SU-DHL-6 (cell line): ENCODE measurements around the gene KCTD1.

ENCODE experiments used
- H2AFZ ChIP-seq: fragments of 200-600 bp; sonication (generic); 2 replicates; pipeline ENCODE4 v1.6.1; 2014; ENCODE audit warnings: low read depth, mild to moderate bottlenecking, moderate library complexity, mixed read lengths, antibody characterized with exemption, low read length; ENCODE audit not compliant: severe bottlenecking
- H3F3A ChIP-seq: fragments of 200-600 bp; shearing (Covaris generic); 2 replicates; pipeline ENCODE4 v1.6.0; 2016; ENCODE audit warnings: antibody characterized with exemption, mild to moderate bottlenecking; ENCODE audit not compliant: insufficient read depth
- H3K27ac ChIP-seq: fragments of 200-600 bp; sonication (generic); 2 replicates; pipeline ENCODE4 v1.5.1; 2016; ENCODE audit warnings: low read depth, mild to moderate bottlenecking, low read length, moderate library complexity, mixed read lengths
- H3K27me3 ChIP-seq: fragments of 200-600 bp; sonication (generic), shearing (Covaris generic); 2 replicates; pipeline ENCODE4 v1.6.0; 2014; ENCODE audit warnings: mild to moderate bottlenecking, low read length
- H3K36me3 ChIP-seq: fragments of 200-600 bp; sonication (generic); 2 replicates; pipeline ENCODE4 v1.6.1; 2014; ENCODE audit warnings: mild to moderate bottlenecking, low read length, mixed read lengths
- H3K4me2 ChIP-seq: fragments of 300-600, 200-600 bp; shearing (Covaris generic), sonication (generic); 2 replicates; pipeline ENCODE4 v1.6.0; 2014; ENCODE audit warnings: low read length, low read depth, mild to moderate bottlenecking; ENCODE audit not compliant: poor library complexity, severe bottlenecking
- H3K4me3 ChIP-seq: fragments of 200-600 bp; sonication (generic); 2 replicates; pipeline ENCODE4 v1.5.1; 2014; ENCODE audit warnings: antibody characterized with exemption, low read length, mild to moderate bottlenecking, mixed read lengths; ENCODE audit not compliant: insufficient read depth, poor library complexity, severe bottlenecking
- H3K79me2 ChIP-seq: fragments of 200-600 bp; sonication (generic); 2 replicates; pipeline ENCODE4 v1.6.1; 2014; ENCODE audit warnings: mild to moderate bottlenecking, low read length, moderate library complexity; ENCODE audit not compliant: insufficient read depth
- H3K9ac ChIP-seq: fragments of 200-600 bp; sonication (generic); 2 replicates; pipeline ENCODE4 v1.7.0; 2014; ENCODE audit warnings: mild to moderate bottlenecking, low read length
- H3K9me2 ChIP-seq: fragments of 200-600 bp; sonication (generic); replicated peaks from 2 replicates; pipeline ENCODE4 v1.6.1; 2014; ENCODE audit warnings: low read length; ENCODE audit not compliant: insufficient read depth
- H3K9me3 ChIP-seq: fragments of 200-600 bp; sonication (generic); 2 replicates; pipeline ENCODE4 v1.6.1; 2014; ENCODE audit warnings: low read length, mixed read lengths; ENCODE audit not compliant: insufficient read depth
- H4K20me1 ChIP-seq: fragments of 200-600 bp; sonication (generic); 2 replicates; pipeline ENCODE4 v1.6.1; 2014; ENCODE audit warnings: low read depth, mild to moderate bottlenecking, antibody characterized with exemption, low read length, moderate library complexity, mixed read lengths
- EZH2phosphoT487 ChIP-seq: fragments of 200-600 bp; sonication (generic), shearing (Covaris generic); conservative IDR thresholded peaks from 2 replicates; pipeline ENCODE4 v1.6.1; 2018; ENCODE audit warnings: mild to moderate bottlenecking, antibody characterized with exemption, low read length, moderate library complexity, mixed read lengths
- TF ChIP-seq, protein P1 (sequence below): fragments of 200-600 bp; sonication (generic); IDR thresholded peaks from one replicate; pipeline ENCODE4 v1.5.1; 2017; ENCODE audit warnings: antibody characterized with exemption, mild to moderate bottlenecking, low read length, moderate library complexity; ENCODE audit not compliant: insufficient read depth, poor library complexity, severe bottlenecking

KCTD1 gene

DNA sequence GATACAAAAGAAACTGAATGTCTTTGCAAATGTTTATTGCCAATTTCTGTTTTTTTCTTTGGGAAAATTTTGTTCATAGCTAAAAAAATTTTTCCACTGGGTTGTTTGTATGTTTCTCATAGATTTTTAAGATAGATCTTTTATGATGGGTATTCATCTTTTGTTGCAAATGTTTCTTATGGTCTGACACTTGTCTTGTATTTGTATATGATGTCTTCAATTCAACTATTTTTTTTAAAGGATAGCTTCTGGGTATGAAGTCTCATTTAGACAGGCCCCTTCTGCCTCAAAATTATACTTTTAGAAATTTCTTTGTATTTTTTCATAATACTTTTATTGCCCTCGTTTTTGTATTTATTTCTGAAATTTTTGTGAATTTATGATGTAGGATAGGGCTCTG lies 73.8 kb downstream of the KCTD1 start:
- Histone ChIP-seq H3K4me2 (no peak overlapping the region), H3K9ac (no peak overlapping the region), H3K9me3 (no peaks in the 10 kb centered on the region), H3K79me2 (no peaks in the 10 kb centered on the region), H3K27me3 (no peaks in the 10 kb centered on the region), H4K20me1 (no peaks in the 10 kb centered on the region), H3K27ac (no peak overlapping the region), H3F3A (no peaks in the 10 kb centered on the region), H3K4me3 (no peak overlapping the region), H2AFZ (no peak overlapping the region), H3K9me2 (no peaks in the 10 kb centered on the region), H3K36me3 (no peaks in the 10 kb centered on the region)
- TF ChIP-seq EZH2phosphoT487: no peak
- TF ChIP-seq, protein P1, sequence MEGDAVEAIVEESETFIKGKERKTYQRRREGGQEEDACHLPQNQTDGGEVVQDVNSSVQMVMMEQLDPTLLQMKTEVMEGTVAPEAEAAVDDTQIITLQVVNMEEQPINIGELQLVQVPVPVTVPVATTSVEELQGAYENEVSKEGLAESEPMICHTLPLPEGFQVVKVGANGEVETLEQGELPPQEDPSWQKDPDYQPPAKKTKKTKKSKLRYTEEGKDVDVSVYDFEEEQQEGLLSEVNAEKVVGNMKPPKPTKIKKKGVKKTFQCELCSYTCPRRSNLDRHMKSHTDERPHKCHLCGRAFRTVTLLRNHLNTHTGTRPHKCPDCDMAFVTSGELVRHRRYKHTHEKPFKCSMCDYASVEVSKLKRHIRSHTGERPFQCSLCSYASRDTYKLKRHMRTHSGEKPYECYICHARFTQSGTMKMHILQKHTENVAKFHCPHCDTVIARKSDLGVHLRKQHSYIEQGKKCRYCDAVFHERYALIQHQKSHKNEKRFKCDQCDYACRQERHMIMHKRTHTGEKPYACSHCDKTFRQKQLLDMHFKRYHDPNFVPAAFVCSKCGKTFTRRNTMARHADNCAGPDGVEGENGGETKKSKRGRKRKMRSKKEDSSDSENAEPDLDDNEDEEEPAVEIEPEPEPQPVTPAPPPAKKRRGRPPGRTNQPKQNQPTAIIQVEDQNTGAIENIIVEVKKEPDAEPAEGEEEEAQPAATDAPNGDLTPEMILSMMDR: no peak

DNA sequence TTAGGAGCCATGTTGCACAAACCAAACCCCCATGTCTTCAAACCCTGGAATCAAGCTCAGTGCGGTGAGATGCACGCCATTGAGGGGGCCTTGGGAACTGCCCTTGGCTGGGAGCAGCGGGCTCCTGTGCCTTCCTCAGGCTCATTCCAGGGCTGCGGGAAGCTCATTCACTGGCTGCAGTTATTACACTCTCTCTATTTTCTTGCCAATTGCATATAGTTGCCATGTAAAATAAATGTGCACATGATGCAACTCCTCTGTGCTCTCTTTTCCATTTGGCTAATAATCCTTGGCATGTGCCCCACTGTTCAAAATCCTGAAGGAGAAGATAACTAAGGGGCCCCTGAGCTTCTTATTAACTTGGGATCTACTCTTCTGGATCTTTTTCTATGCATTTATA lies 74.7 kb downstream of the KCTD1 start:
- no peaks in the 10 kb centered on the region for H3K9me3 ChIP-seq
- H3K27me3 ChIP-seq: no peaks in the 10 kb centered on the region
- no peak overlapping the region for H3K4me3 ChIP-seq
- no peak overlapping the region for H3K4me2 ChIP-seq
- no peak overlapping the region for H3K27ac ChIP-seq
- H3K9me2 ChIP-seq: no peaks in the 10 kb centered on the region
- TF ChIP-seq, protein P1: no peak
- no peak for TF ChIP-seq EZH2phosphoT487
- H4K20me1 ChIP-seq: no peaks in the 10 kb centered on the region
- H3K79me2 ChIP-seq: no peaks in the 10 kb centered on the region
- H3F3A ChIP-seq: no peaks in the 10 kb centered on the region
- no peaks in the 10 kb centered on the region for H3K36me3 ChIP-seq
- H3K9ac ChIP-seq: no peak overlapping the region
- H2AFZ ChIP-seq: no peak overlapping the region

DNA sequence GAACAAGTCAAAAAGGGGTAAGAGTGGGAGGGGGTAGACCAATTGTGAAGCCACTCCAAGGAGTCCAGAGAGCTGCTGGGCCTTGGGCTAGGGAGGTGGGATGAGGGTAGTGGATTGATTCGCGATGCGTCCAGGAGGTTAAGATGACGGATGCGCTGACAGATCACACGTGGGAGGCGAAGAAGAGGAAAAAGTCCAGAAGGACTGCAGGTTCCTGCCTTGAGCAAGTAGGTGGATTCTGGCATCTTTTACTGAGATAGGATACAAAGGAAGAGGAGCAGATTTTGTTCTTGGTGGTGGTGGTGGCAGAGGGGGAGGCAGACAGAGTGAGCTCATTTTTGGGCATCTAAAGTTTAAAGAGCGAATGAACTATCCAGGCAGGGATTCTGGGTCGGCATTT lies 76.5 kb downstream of the KCTD1 start:
- H3K36me3 ChIP-seq: no peaks in the 10 kb centered on the region
- H3K9me2 ChIP-seq: no peaks in the 10 kb centered on the region
- no peaks in the 10 kb centered on the region for H3K79me2 ChIP-seq
- no peak overlapping the region for H3K4me3 ChIP-seq
- no peaks in the 10 kb centered on the region for H3K27me3 ChIP-seq
- no peaks in the 10 kb centered on the region for H4K20me1 ChIP-seq
- H3F3A ChIP-seq: no peaks in the 10 kb centered on the region
- H2AFZ ChIP-seq: no peak overlapping the region
- no peak overlapping the region for H3K27ac ChIP-seq
- no peak overlapping the region for H3K9ac ChIP-seq
- H3K4me2 ChIP-seq: no peak overlapping the region
- TF ChIP-seq, protein P1: no peak
- no peak for TF ChIP-seq EZH2phosphoT487
- no peaks in the 10 kb centered on the region for H3K9me3 ChIP-seq
